HEK293T (cell line): ENCODE measurements around the gene NPEPL1.

Experiments used
- CTCF ChIA-PET: fragments of 350-600 bp; formaldehyde crosslinking; extraction: SDS; loops from one replicate; lab custom pipeline; 2021; ENCODE audit warnings: antibody characterized with exemption, inconsistent platforms; lab: Yijun Ruan, JAX
- POLR2A ChIA-PET: fragments of 350-600 bp; formaldehyde crosslinking; extraction: SDS; loops from one replicate; lab custom pipeline; 2020; ENCODE audit warnings: antibody characterized with exemption, inconsistent platforms; lab: Yijun Ruan, JAX
- DNase-seq: peaks from one replicate; pipeline ENCODE4 v3.0.0; 2012; ENCODE audit warnings: mixed read lengths; ENCODE audit errors: extremely low spot score
- ARNT ChIP-seq: fragments of 450-650 bp; IDR thresholded peaks from 2 replicates; pipeline ENCODE4 v1.6.1; 2017; ENCODE audit warnings: mild to moderate bottlenecking
- BHLHE40 ChIP-seq: fragments of 450-650 bp; IDR thresholded peaks from 2 replicates; pipeline ENCODE4 v1.6.1; 2016; ENCODE audit warnings: mild to moderate bottlenecking, moderate library complexity, borderline replicate concordance
- CTBP1 ChIP-seq: fragments of 450-650 bp; IDR thresholded peaks from 2 replicates; pipeline ENCODE4 v1.6.1; 2016; ENCODE audit warnings: borderline replicate concordance
- ELF4 ChIP-seq: fragments of 450-650 bp; IDR thresholded peaks from 2 replicates; pipeline ENCODE4 v1.6.1; 2017; ENCODE audit warnings: antibody characterized with exemption
- FOXA1 ChIP-seq: fragments of 450-650 bp; IDR thresholded peaks from 2 replicates; pipeline ENCODE4 v1.6.1; 2016; ENCODE audit warnings: mild to moderate bottlenecking
- FOXK2 ChIP-seq: fragments of 450-650 bp; IDR thresholded peaks from 2 replicates; pipeline ENCODE4 v1.6.1; 2016; ENCODE audit warnings: mild to moderate bottlenecking
- FOXM1 ChIP-seq: fragments of 450-650 bp; IDR thresholded peaks from 2 replicates; pipeline ENCODE4 v1.6.1; 2017; ENCODE audit warnings: mild to moderate bottlenecking, borderline replicate concordance
- HDGF ChIP-seq: fragments of 450-650 bp; IDR thresholded peaks from 2 replicates; pipeline ENCODE4 v1.6.1; 2017; ENCODE audit warnings: antibody characterized with exemption, borderline replicate concordance
- L3MBTL2 ChIP-seq: fragments of 450-650 bp; conservative IDR thresholded peaks from 2 replicates; pipeline ENCODE4 v1.6.1; 2016; ENCODE audit warnings: mild to moderate bottlenecking
- LEF1 ChIP-seq: fragments of 450-650 bp; IDR thresholded peaks from 2 replicates; pipeline ENCODE4 v1.6.1; 2017; ENCODE audit warnings: mild to moderate bottlenecking, borderline replicate concordance
- NFRKB ChIP-seq: fragments of 450-650 bp; IDR thresholded peaks from 2 replicates; pipeline ENCODE4 v1.6.1; 2016; ENCODE audit warnings: mild to moderate bottlenecking, moderate library complexity
- PKNOX1 ChIP-seq: fragments of 450-650 bp; IDR thresholded peaks from 2 replicates; pipeline ENCODE4 v1.6.1; 2016
- SP1 ChIP-seq: fragments of 450-650 bp; IDR thresholded peaks from 2 replicates; pipeline ENCODE4 v1.6.1; 2017
- SUZ12 ChIP-seq: fragments of 450-650 bp; IDR thresholded peaks from 2 replicates; pipeline ENCODE4 v1.6.1; 2016; ENCODE audit warnings: mild to moderate bottlenecking
- TARDBP ChIP-seq: fragments of 450-650 bp; IDR thresholded peaks from 2 replicates; pipeline ENCODE4 v1.6.1; 2016
- ZNF384 ChIP-seq: fragments of 450-650 bp; IDR thresholded peaks from 2 replicates; pipeline ENCODE4 v1.6.1; 2016

NPEPL1 gene

GRCh38 chr20:58714340-58714922 is 21.8 kb downstream of the NPEPL1 start:
- ChIA-PET POLR2A (no interaction called here), CTCF (no interaction called here)
- no peak for DNase-seq
- TF ChIP-seq CTBP1 (no peak), HDGF (no peak), ZNF384 (no peak), LEF1 (no peak), ELF4 (no peak), SP1 (no peak), TARDBP (no peak), NFRKB (no peak), BHLHE40 (no peak), L3MBTL2 (no peak), FOXK2 (no peak)

- no peak for DNase-seq
- ChIA-PET CTCF (no interaction called here), POLR2A (no interaction called here)
- TF ChIP-seq FOXM1 = no peak
- TF ChIP-seq LEF1 = no peak
- no peak for TF ChIP-seq FOXK2
- no peak for TF ChIP-seq NFRKB
- TF ChIP-seq FOXA1 = no peak
- TF ChIP-seq SUZ12 = no peak
- TF ChIP-seq HDGF = no peak
- TF ChIP-seq L3MBTL2 = no peak
- TF ChIP-seq ZNF384 = no peak
- TF ChIP-seq ELF4 = no peak
- TF ChIP-seq ARNT = no peak
- TF ChIP-seq TARDBP = no peak
- TF ChIP-seq PKNOX1 = no peak
- no peak for TF ChIP-seq BHLHE40
Observed at GRCh38 chr20:58714923-58715351, 22.3 kb downstream of the NPEPL1 start.

GRCh38 chr20:58715391-58715800 is 22.8 kb downstream of the NPEPL1 start:
- no peak for DNase-seq

GRCh38 chr20:58715801-58716475 is 23.3 kb downstream of the NPEPL1 start:
- CTCF ChIA-PET = no interaction called here
- no peak for DNase-seq
- no peak for TF ChIP-seq SUZ12
- TF ChIP-seq CTBP1 = no peak
- no peak for TF ChIP-seq L3MBTL2
- no peak for TF ChIP-seq HDGF
- no peak for TF ChIP-seq ARNT
- TF ChIP-seq BHLHE40 = no peak
- no peak for TF ChIP-seq LEF1
- no peak for TF ChIP-seq PKNOX1
- TF ChIP-seq SP1 = no peak
- no peak for TF ChIP-seq ELF4
- TF ChIP-seq FOXA1 = no peak
- no peak for TF ChIP-seq FOXK2
- TF ChIP-seq ZNF384 = no peak
- no peak for TF ChIP-seq NFRKB
- POLR2A ChIA-PET = no interaction called here

More at GRCh38 chr20:58715391-58715800, 22.8 kb downstream of the NPEPL1 start:
- ChIA-PET POLR2A (no interaction called here), CTCF (no interaction called here)
- TF ChIP-seq TARDBP = no peak
- no peak for TF ChIP-seq ELF4
- no peak for TF ChIP-seq FOXA1
- TF ChIP-seq HDGF = no peak
- no peak for TF ChIP-seq FOXK2
- no peak for TF ChIP-seq BHLHE40

GRCh38 chr20:58716476-58717277 is 24.1 kb downstream of the NPEPL1 start:
- ChIA-PET CTCF (no interaction called here), POLR2A (no interaction called here)
- DNase-seq = no peak
- TF ChIP-seq HDGF (no peak), ELF4 (no peak), L3MBTL2 (no peak), PKNOX1 (no peak), FOXM1 (no peak), TARDBP (no peak), FOXK2 (no peak), CTBP1 (no peak), ARNT (no peak), LEF1 (no peak), SP1 (no peak), BHLHE40 (no peak), SUZ12 (no peak), ZNF384 (no peak), NFRKB (no peak), FOXA1 (no peak)
